ENCODE results near the gene RRP8.

DNA sequence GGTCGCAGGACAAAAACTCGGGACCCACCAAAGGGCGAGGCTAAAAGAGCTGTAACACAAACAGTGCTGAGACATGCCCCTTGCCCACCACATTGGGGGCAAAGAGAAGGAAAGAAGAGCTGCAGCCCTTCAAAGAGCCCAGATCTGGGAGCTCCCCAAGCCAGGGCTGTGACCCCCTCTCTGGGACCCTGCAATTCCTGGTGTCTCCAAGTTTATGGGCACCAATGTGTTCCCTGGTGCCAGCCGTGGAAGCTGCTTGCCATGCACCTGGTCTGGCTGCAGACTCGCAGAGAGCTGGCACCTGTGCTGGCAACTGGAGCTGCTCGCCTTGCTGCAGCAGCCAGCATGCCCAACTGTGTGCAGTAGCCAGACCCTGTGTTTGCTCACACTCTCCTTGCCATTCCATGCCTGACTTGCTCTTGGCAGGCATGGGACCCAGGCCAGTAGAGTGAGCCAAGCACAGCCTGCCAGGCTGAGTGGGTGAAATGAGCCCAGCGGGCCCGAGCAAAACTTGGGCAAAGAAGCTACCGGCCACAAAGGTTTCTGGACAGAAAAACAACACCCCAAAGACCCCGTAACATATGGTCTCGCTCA lies 16.0 kb downstream of the RRP8 start:
- TF ChIP-seq CTCF (IDR thresholded peaks at IDR 0.05): no peak
- TF ChIP-seq POLR2A (IDR thresholded peaks at IDR 0.05): no peak
